H1 (cell line): ENCODE measurements around the gene RNF175. TPM values are rescaled to one million over a fixed set of nuclear protein-coding genes. Genes with fewer than 3 reads are reported as not detected.

Experiments
- CTCF ChIA-PET: fragments of 300-600 bp; sonication (Branson Sonifier 250); formaldehyde crosslinking; loops from one replicate; lab custom pipeline; 2021; ENCODE audit not compliant: partially characterized antibody; lab: Charles Lee
- POLR2A ChIA-PET: fragments of 300-600 bp; sonication (Branson Sonifier 250); formaldehyde crosslinking; loops from one replicate; lab custom pipeline; 2021; ENCODE audit warnings: inconsistent platforms; ENCODE audit not compliant: partially characterized antibody; lab: Charles Lee
- DNase-seq, 2 experiments: peaks; one replicate each; pipeline versions ENCODE4 v3.0.0 to v3.0.0-alpha.2; 2010 to 2022; ENCODE audit warnings: low spot score in 2 of 2, low read depth in 1 of 2, mixed read lengths in 1 of 2
- FAIRE-seq: peaks from 2 replicates; lab custom pipeline; 2011; peaks lifted over from hg19 to GRCh38; lab: Jason Lieb, UNC
- H2AFZ ChIP-seq: 2 replicates; pipeline ENCODE4 v1.8.1; 2012; ENCODE audit warnings: low read length, inconsistent platforms
- H2AK5ac ChIP-seq: 2 replicates; pipeline ENCODE4 v1.6.1; 2013; ENCODE audit warnings: low read depth, low read length
- H2BK120ac ChIP-seq: replicated peaks from 2 replicates; pipeline ENCODE3; 2013; ENCODE audit warnings: low read depth, low read length, inconsistent platforms
- H2BK12ac ChIP-seq: 2 replicates; pipeline ENCODE4 v1.6.1; 2013; ENCODE audit warnings: low read depth, low read length
- H2BK15ac ChIP-seq: 2 replicates; pipeline ENCODE4 v1.6.1; 2013; ENCODE audit warnings: low read length
- H2BK20ac ChIP-seq: 2 replicates; pipeline ENCODE4 v1.6.1; 2013; ENCODE audit warnings: low read length
- H2BK5ac ChIP-seq: 2 replicates; pipeline ENCODE4 v1.6.1; 2013; ENCODE audit warnings: low read depth, low read length
- H3K14ac ChIP-seq: 2 replicates; pipeline ENCODE4 v1.6.1; 2013; ENCODE audit warnings: inconsistent platforms; ENCODE audit not compliant: insufficient read length
- H3K18ac ChIP-seq: 2 replicates; pipeline ENCODE4 v1.6.1; 2013; ENCODE audit warnings: low read length; ENCODE audit errors: extremely low read depth
- H3K23ac ChIP-seq: 2 replicates; pipeline ENCODE4 v1.6.1; 2013; ENCODE audit warnings: inconsistent platforms; ENCODE audit not compliant: insufficient read length
- H3K23me2 ChIP-seq: 2 replicates; pipeline ENCODE4 v1.6.1; 2013; ENCODE audit warnings: low read depth, low read length
- H3K27ac ChIP-seq: 2 replicates; pipeline ENCODE4 v1.6.1; 2011; ENCODE audit warnings: low read depth, low read length, inconsistent platforms
- H3K27me3 ChIP-seq, 4 experiments: replicated peaks in 1 of 4; 1 replicate in 1 of 4; 2 replicates in 3 of 4; pipeline versions ENCODE4 v1.6.1 to v1.8.1; 2011 to 2013; ENCODE audit warnings: low read length in 3 of 4, mild to moderate bottlenecking in 3 of 4, inconsistent platforms in 2 of 4, mixed read lengths in 2 of 4, moderate library complexity in 1 of 4; ENCODE audit not compliant: control insufficient read depth in 3 of 4, insufficient read depth in 3 of 4; ENCODE audit errors: extremely low read depth in 1 of 4
- H3K36me3 ChIP-seq, 4 experiments: 2 replicates each; pipeline versions ENCODE4 v1.6.1 to v1.8.1; 2011 to 2013; ENCODE audit warnings: mild to moderate bottlenecking in 4 of 4, low read length in 3 of 4, moderate library complexity in 2 of 4, control low read depth in 1 of 4, inconsistent platforms in 1 of 4; ENCODE audit not compliant: insufficient read depth in 4 of 4, control insufficient read depth in 2 of 4
- H3K4ac ChIP-seq: replicated peaks from 2 replicates; pipeline ENCODE3; 2013; ENCODE audit warnings: low read length, low read depth, mixed read lengths, inconsistent platforms; ENCODE audit not compliant: insufficient read length
- H3K4me1 ChIP-seq, 4 experiments: replicated peaks in 1 of 4; 1 replicate in 1 of 4; 2 replicates in 3 of 4; pipeline versions ENCODE4 v1.6.1 to v1.8.1; 2011 to 2013; ENCODE audit warnings: low read length in 3 of 4, inconsistent platforms in 2 of 4, mixed read lengths in 1 of 4; ENCODE audit not compliant: insufficient read depth in 4 of 4, control insufficient read depth in 3 of 4
- H3K4me2 ChIP-seq, 2 experiments: 2 replicates each; pipeline versions ENCODE4 v1.6.1 to v1.8.1; 2011 to 2013; ENCODE audit warnings: low read depth in 2 of 2, low read length in 2 of 2, control low read depth in 1 of 2, inconsistent platforms in 1 of 2, mild to moderate bottlenecking in 1 of 2; ENCODE audit not compliant: insufficient read depth in 1 of 2
- H3K4me3 ChIP-seq, 4 experiments: fragments of 200-600, 300-600 bp in 1 of 4; sonication (generic), shearing (Covaris generic), sonication (Bioruptor Twin) in 1 of 4; 2 replicates each; pipeline versions ENCODE4 v1.5.1 to v1.8.1; 2011 to 2016; ENCODE audit warnings: low read length in 4 of 4, low read depth in 3 of 4, control low read depth in 2 of 4, inconsistent platforms in 2 of 4, mild to moderate bottlenecking in 2 of 4, mixed read lengths in 1 of 4, moderate library complexity in 1 of 4; ENCODE audit not compliant: insufficient read depth in 2 of 4; ENCODE audit errors: extremely low read depth in 1 of 4
- H3K56ac ChIP-seq: replicated peaks from 2 replicates; pipeline ENCODE3; 2013; ENCODE audit warnings: low read depth, mild to moderate bottlenecking, mixed read lengths, low read length, inconsistent platforms; ENCODE audit not compliant: insufficient read length
- H3K79me1 ChIP-seq: 2 replicates; pipeline ENCODE4 v1.6.1; 2013; ENCODE audit warnings: low read depth, low read length, control low read depth
- H3K79me2 ChIP-seq, 2 experiments: 2 replicates each; pipeline versions ENCODE4 v1.6.1 to v1.8.1; 2012 to 2013; ENCODE audit warnings: low read length in 2 of 2, mild to moderate bottlenecking in 2 of 2, inconsistent platforms in 1 of 2; ENCODE audit not compliant: insufficient read depth in 2 of 2, control insufficient read depth in 1 of 2
- H3K9ac ChIP-seq, 4 experiments: replicated peaks in 1 of 4; 1 replicate in 1 of 4; 2 replicates in 3 of 4; pipeline versions ENCODE4 v1.6.1 to v1.8.1; 2011 to 2013; ENCODE audit warnings: low read depth in 3 of 4, low read length in 3 of 4, control low read depth in 2 of 4, mild to moderate bottlenecking in 2 of 4, moderate library complexity in 2 of 4, inconsistent platforms in 1 of 4; ENCODE audit errors: extremely low read depth in 1 of 4
- H3K9me3 ChIP-seq, 2 experiments: 2 replicates each; pipeline versions ENCODE4 v1.6.1 to v1.8.1; 2012 to 2013; ENCODE audit warnings: mild to moderate bottlenecking in 2 of 2, moderate library complexity in 2 of 2, control low read depth in 1 of 2, inconsistent platforms in 1 of 2, low read depth in 1 of 2, low read length in 1 of 2, mixed read lengths in 1 of 2; ENCODE audit not compliant: insufficient read depth in 2 of 2
- H4K20me1 ChIP-seq, 2 experiments: replicated peaks in 1 of 2; 2 replicates each; pipeline versions ENCODE3 to v1.8.1; 2011 to 2013; ENCODE audit warnings: inconsistent platforms in 2 of 2, low read length in 2 of 2, mild to moderate bottlenecking in 1 of 2; ENCODE audit not compliant: insufficient read depth in 2 of 2, control insufficient read depth in 1 of 2
- H4K5ac ChIP-seq: 2 replicates; pipeline ENCODE4 v1.6.1; 2013; ENCODE audit warnings: low read length, low read depth, mixed read lengths, inconsistent platforms; ENCODE audit not compliant: insufficient read length
- H4K8ac ChIP-seq: 2 replicates; pipeline ENCODE4 v1.8.0; 2013; ENCODE audit warnings: mild to moderate bottlenecking, moderate library complexity, low read length, inconsistent platforms; ENCODE audit not compliant: insufficient read depth; ENCODE audit errors: extremely low read depth
- H4K91ac ChIP-seq: replicated peaks from 2 replicates; pipeline ENCODE3; 2013; ENCODE audit warnings: low read length, mixed read lengths, inconsistent platforms; ENCODE audit not compliant: insufficient read length
- BCL11A ChIP-seq, 2 experiments: IDR thresholded peaks; one replicate each; pipeline ENCODE4 v1.6.1; 2011; ENCODE audit warnings: low read depth in 2 of 2, low read length in 2 of 2, mild to moderate bottlenecking in 2 of 2
- BRCA1 ChIP-seq: IDR thresholded peaks from 2 replicates; pipeline ENCODE4 v1.6.1; 2012; ENCODE audit warnings: low read depth, low read length, improper control_type of control experiment
- CHD2 ChIP-seq: IDR thresholded peaks from 2 replicates; pipeline ENCODE4 v1.6.1; 2012; ENCODE audit warnings: low read length, improper control_type of control experiment
- EP300 ChIP-seq, 2 experiments: IDR thresholded peaks; 1 replicate in 1 of 2; 2 replicates in 1 of 2; pipeline ENCODE4 v1.6.1; 2011 to 2012; ENCODE audit warnings: low read depth in 2 of 2, low read length in 2 of 2, mild to moderate bottlenecking in 2 of 2, borderline replicate concordance in 1 of 2, inconsistent platforms in 1 of 2, moderate library complexity in 1 of 2
- EZH2 ChIP-seq: fragments of 200-600 bp; sonication (generic); IDR thresholded peaks from 2 replicates; pipeline ENCODE4 v1.7.1; 2012; ENCODE audit warnings: low read depth, mild to moderate bottlenecking, moderate library complexity, low read length, inconsistent platforms; ENCODE audit not compliant: severe bottlenecking
- POU5F1 ChIP-seq: IDR thresholded peaks from 2 replicates; pipeline ENCODE4 v1.6.1; 2011; ENCODE audit warnings: low read depth, mild to moderate bottlenecking, low read length, moderate library complexity
- SAP30 ChIP-seq: fragments of 300-600 bp; sonication (generic); IDR thresholded peaks from 2 replicates; pipeline ENCODE4 v1.7.1; 2012; ENCODE audit warnings: low read length, moderate library complexity, mild to moderate bottlenecking, inconsistent platforms; ENCODE audit not compliant: insufficient read depth, insufficient replicate concordance
- SIRT6 ChIP-seq: IDR thresholded peaks from one replicate; pipeline ENCODE4 v1.7.1; 2012; ENCODE audit warnings: low read length, inconsistent platforms
- SP1 ChIP-seq: IDR thresholded peaks from 2 replicates; pipeline ENCODE4 v1.6.1; 2011; ENCODE audit warnings: low read depth, low read length
- WGBS, 2 experiments: shearing (Covaris generic) in 1 of 2; methylation state at CpG; one replicate each; pipeline versions ENCODE4 v1.1.6 to v1.1.7; 2013 to 2015; ENCODE audit warnings: low lambda C conversion rate in 2 of 2, mixed read lengths in 2 of 2, inconsistent platforms in 1 of 2, low coverage in 1 of 2, missing lambda C conversion rate in 1 of 2; ENCODE audit not compliant: insufficient replicate concordance in 2 of 2, insufficient coverage in 1 of 2, insufficient read length in 1 of 2; ENCODE audit errors: extremely low coverage in 1 of 2, missing lambda C conversion rate in 1 of 2; 5-methylcytosine and 5-hydroxymethylcytosine counted together
- polyA plus RNA-seq, 7 experiments: library from polyadenylated mRNA; depleted of rRNA in 3 of 7; stranded (reverse) in 5 of 7; unstranded in 2 of 7; fragments of >200 nt in 5 of 7; fragments of 200-250 nt in 2 of 7; gene quantifications; 1 replicate in 5 of 7; 2 replicates in 1 of 7; 4 replicates in 1 of 7; pipeline versions ENCODE4 v1.2.1 to v1.2.3, GENCODE V29; 2011 to 2013; ENCODE audit warnings: missing spikeins in 2 of 7, mixed read lengths in 2 of 7
- total RNA-seq: library from RNA; stranded (reverse); fragmentation: NEBNext Ultra II Directional; extraction: Animal tissue kit (Norgen Biotek cat#: 25700); gene quantifications from 2 replicates; pipeline ENCODE4 v1.2.1, GENCODE V29; 2021
- TF ChIP-seq, protein P1 (sequence below): IDR thresholded peaks from 2 replicates; pipeline ENCODE4 v1.6.1; 2011; ENCODE audit warnings: low read length, improper control_type of control experiment

Gene RNF175
- total and polyA plus RNA-seq, 2 of the 8 experiments (the other 6 are each of a cell fraction or from before 2014, with no cell fraction given), result 7.9 to 9.8 TPM

DNA sequence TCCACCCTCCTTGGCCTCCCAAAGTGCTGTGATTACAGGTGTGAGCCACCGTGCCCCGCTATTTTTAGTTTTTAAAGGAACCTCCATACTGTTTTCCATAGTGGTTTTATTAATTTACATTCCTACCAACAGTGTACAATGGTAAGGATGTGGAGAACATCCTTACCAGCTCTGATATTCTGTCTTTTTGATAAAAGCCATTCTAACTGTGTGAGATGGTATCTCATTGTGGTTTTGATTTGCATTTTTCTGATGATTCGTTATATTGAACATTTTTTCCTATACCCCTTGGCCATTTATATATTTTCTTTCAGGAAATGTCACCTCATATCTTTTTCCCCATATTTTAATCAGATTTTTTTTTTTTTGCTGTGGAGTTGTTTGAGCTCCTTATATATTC lies 90.0 kb downstream of the RNF175 start:
- H3K4me1 ChIP-seq, result no peaks in the 10 kb centered on the region
- ChIA-PET CTCF (interaction anchor here (0.8 kb wide), 1 partner anchor 21 kb away, joined by 3 read pairs; no protein-coding TSS in a partner anchor), POLR2A (interaction anchor here (0.6 to 1.2 kb wide), 2 partner anchors 15 to 468 kb away, joined by 3 read pairs; no protein-coding TSS in a partner anchor)
- H2BK20ac ChIP-seq, result no peak overlapping the region
- H3K4ac ChIP-seq, result no peak overlapping the region
- H3K23ac ChIP-seq, result no peak overlapping the region
- H2BK15ac ChIP-seq, result no peak overlapping the region
- H2BK5ac ChIP-seq, result no peak overlapping the region
- WGBS, 2 experiments, result 56% methylated on average over 3 of the region's 3 CpGs; no CpG with 5 or more reads in 1 of the 2 experiments
- H4K5ac ChIP-seq, result no peak overlapping the region
- no peak overlapping the region for H3K14ac ChIP-seq
- no peak overlapping the region for H3K27ac ChIP-seq
- H3K79me1 ChIP-seq, result no peaks in the 10 kb centered on the region
- H4K20me1 ChIP-seq, result no peaks in the 10 kb centered on the region
- H3K18ac ChIP-seq, result no peak overlapping the region
- H3K4me2 ChIP-seq, result no peak overlapping the region
- H3K27me3 ChIP-seq, result peaks cover 0 to 2% (median 0%) of the 10 kb centered on the region in 4 experiments; a peak in 1 of 7 replicates
- H2BK120ac ChIP-seq, result no peak overlapping the region
- no peak overlapping the region for H4K91ac ChIP-seq
- no peaks in the 10 kb centered on the region for H3K36me3 ChIP-seq
- H3K9ac ChIP-seq, result no peak overlapping the region
- no peaks in the 10 kb centered on the region for H3K79me2 ChIP-seq
- DNase-seq (no peak), FAIRE-seq (no peak)
- H3K23me2 ChIP-seq, result no peaks in the 10 kb centered on the region; the same call in 1 of the 2 replicates
- no peak overlapping the region for H2BK12ac ChIP-seq
- no peak overlapping the region for H4K8ac ChIP-seq
- no peak overlapping the region for H2AK5ac ChIP-seq
- no peak overlapping the region for H3K56ac ChIP-seq
- no peaks in the 10 kb centered on the region for H3K9me3 ChIP-seq
- H2AFZ ChIP-seq, result no peak overlapping the region
- H3K4me3 ChIP-seq, result no peak overlapping the region
- no peak for TF ChIP-seq EZH2
- TF ChIP-seq SAP30, result no peak
- TF ChIP-seq SIRT6, result no peak
- no peak for TF ChIP-seq CHD2
- no peak for TF ChIP-seq SP1
- TF ChIP-seq BCL11A (IDR thresholded peaks at IDR 0.05; ENCODE audit: low read depth in 2 of 2, low read length in 2 of 2), result no peak
- no peak for TF ChIP-seq EP300 (IDR thresholded peaks at IDR 0.05; ENCODE audit: borderline replicate concordance in 1 of 2, low read depth in 2 of 2, low read length in 2 of 2)
- TF ChIP-seq BRCA1, result no peak
- TF ChIP-seq, protein P1, sequence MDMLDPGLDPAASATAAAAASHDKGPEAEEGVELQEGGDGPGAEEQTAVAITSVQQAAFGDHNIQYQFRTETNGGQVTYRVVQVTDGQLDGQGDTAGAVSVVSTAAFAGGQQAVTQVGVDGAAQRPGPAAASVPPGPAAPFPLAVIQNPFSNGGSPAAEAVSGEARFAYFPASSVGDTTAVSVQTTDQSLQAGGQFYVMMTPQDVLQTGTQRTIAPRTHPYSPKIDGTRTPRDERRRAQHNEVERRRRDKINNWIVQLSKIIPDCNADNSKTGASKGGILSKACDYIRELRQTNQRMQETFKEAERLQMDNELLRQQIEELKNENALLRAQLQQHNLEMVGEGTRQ, result no peak
- TF ChIP-seq POU5F1, result no peak
